ENCODE results near the gene PPP2R5A.
"Not testable (repeated sequence)": the region's sequence is repeated elsewhere in the genome, so short reads cannot be mapped to it uniquely, and the experiment has no call there.

The PPP2R5A gene

GRCh38 chr1:212302745-212303383 lies 17.7 kb downstream of the PPP2R5A start:
- no peak for FAIRE-seq

DNA sequence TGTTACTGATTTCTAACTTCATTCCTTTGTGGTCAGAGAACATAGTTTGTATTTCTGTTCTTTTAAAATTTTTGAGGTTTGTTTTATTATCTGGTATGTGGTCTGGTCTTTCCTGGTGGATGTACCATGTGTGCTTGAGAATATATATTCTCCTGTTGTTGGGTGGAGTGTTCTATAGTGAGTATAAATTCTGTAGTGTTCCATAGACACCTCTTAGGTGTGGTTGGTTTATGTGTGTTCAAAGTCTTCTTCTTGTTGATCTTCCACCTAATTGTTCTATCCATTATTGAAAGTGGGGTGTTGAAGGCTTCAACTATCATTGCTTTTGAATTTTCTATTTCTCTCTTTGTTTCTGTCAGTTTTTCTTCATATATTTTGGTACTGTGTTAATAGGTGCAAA lies 20.1 kb downstream of the PPP2R5A start:
- FAIRE-seq = no peak

DNA sequence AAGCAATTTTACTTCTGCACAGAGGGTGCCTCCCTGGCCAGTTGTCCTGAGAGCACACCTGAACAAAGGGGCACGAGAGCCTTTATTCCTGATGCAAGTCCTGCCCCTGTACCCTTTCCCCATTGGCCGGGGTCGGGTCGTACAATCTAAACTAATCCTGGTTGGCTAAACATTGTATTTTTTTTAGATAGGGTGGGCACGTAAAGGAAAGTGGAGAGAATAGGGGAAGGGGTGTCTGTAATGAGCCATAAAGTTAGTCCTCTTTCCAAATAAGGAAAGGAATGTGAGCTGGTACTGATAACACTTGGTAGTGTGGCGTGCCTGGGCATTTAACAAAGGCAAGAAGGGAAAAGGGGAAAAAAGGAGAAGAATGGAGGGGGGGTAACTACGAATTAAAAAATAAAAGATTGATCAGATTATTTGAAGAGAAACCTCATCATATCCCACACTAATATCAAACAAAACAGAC lies 20.8 kb downstream of the PPP2R5A start:
- FAIRE-seq = not testable (repeated sequence)

DNA sequence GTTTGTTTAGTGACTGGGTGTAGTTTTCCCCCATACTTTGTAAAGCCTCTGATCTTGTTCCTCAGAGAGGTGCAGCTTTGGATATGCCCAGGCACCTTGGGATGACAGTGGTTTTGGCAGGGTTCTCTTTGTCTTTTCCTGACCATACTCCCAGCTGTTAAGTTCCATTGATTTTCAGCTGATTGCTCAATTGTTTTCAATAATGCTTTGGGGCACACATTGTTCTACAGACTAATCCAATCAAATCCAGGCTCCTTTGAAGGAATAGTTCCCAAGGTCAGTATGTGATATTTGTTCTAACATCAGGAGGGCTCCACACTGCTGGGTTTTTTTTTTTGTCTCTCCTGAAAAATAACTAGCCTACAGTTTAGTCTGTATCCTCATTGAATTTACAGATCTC lies 24.8 kb downstream of the PPP2R5A start:
- no peak for FAIRE-seq

DNA sequence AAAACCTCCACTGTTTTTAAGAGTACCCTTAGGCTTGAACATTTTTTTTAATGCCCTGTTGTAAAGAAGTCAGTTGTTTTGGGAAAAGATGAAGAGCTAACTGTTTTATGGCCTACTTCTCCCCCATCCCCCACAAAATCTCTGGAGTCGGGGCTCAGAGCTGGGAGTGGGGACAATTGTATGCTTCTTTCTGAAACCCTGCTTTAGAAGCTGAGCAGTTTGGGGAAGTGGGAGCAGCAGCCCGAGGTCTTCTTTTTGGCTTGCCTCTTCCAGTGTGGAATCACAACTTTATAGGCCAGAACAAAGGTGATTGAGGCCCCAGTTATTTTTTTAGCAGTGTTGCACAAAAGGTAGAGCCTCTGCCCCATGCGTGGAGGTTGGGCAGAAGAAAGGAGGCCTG lies 25.2 kb downstream of the PPP2R5A start:
- FAIRE-seq = no peak

DNA sequence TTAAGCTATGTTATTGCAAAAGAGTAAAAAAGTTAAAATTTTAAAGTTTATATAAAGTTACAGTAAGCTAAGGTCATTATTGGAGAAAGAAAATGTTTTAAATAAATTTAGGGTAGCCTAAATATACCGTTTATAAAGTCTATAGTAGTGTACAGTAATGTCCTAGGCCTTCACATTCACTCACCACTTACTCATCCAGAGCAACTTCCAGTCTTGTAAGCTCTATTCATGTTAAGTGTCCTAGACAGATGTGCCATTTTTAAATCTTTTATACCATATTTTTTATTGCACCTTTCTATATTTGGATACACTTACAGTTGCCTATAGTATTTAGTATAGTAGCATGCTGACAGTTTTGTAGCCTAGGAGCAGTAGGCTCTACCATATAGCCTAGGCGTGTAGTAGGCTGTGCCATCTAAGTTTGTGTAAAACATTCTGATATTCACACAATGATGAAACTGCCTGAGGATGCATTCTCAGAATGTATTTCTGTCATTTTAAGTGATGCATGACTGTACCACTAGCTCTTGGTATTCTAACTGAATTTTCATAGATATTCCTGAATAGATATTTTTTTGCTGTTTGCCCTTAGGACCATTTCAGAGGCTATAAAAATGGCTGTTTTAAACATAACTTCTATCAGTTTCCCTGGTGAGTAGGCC lies 26.8 kb downstream of the PPP2R5A start:
- no peak for FAIRE-seq

DNA sequence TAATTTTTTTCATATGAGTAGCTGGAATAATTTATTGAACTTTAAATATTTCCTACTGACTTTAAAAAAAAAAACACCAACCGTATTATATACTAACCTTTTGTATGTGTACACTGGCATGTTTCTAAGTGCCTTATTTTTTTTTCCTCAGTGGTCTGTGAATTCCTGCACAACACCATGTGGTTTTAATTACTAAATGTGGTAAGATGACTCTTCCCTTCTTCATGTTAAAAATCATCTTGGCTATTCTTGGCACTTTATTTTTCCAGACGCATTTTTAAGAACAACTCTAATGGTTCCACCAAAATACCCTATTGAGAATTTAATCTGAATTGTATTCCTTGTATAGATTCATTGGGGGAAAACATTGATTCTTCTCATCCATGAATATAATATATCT lies 28.4 kb downstream of the PPP2R5A start:
- peak; percentile 57 for FAIRE-seq

DNA sequence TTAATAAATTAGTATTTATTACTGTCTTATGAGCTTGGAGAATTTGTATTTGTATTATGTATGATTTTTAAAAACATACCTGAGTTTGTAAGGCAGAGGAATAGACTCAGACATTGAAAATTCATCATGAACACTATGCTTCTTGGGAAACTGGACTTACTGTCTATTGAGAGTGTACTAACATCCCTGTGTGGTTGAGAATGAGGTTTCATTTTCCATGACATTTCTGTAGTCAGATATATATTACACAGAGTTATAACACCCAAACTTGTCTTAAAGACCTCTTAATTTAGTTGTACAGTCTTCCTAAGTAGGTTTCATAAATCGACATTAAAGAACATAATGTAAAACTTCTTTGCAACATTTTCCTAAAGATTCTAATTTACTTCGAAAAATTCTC lies 30.0 kb downstream of the PPP2R5A start:
- FAIRE-seq = no peak

- FAIRE-seq = no peak
Observed at GRCh38 chr1:212315907-212316306, 30.7 kb downstream of the PPP2R5A start.

DNA sequence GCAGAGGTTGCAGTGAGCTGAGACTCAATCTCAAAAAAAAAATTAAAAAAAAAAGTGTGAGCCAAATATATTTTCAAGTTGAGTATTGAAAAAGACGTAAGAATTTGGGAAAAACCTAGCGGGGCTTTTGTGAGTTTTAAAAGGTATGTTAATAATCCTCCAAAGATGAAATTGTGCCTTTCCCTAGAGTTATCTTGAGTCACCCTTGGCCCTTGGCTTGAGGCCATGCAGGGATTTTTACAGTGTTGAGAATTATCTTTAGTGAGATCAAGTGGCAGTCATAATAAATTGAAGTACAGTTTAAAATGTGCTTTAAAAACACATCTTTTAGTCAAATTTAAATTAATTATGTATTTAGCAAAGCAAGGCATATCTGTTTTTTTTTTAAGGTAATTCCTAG lies 32.7 kb downstream of the PPP2R5A start:
- no peak for FAIRE-seq

DNA sequence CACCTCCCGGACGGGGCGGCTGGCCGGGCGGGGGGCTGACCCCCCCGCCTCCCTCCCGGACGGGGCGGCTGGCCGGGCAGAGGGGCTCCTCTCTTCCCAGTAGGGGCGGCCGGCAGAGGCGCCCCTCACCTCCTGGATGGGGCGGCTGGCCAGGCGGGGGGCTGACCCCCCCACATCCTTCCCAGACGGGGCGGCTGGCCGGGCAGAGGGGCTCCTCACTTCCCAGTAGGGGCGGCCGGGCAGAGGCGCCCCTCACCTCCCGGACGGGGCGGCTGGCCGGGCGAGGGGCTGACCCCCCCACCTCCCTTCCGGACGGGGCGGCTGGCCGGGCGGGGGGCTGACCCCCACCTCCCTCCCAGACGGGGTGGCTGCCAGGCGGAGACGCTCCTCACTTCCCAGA lies 35.8 kb downstream of the PPP2R5A start:
- not testable (repeated sequence) for FAIRE-seq

- no peak for FAIRE-seq
Observed at GRCh38 chr1:212323066-212323465, 37.9 kb downstream of the PPP2R5A start.

GRCh38 chr1:212326541-212326940 lies 41.3 kb downstream of the PPP2R5A start:
- FAIRE-seq = no peak

- no peak for FAIRE-seq
Observed at GRCh38 chr1:212328248-212328647, 43.0 kb downstream of the PPP2R5A start.

GRCh38 chr1:212329105-212329504 lies 43.9 kb downstream of the PPP2R5A start:
- FAIRE-seq = no peak

- no peak for FAIRE-seq
Observed at GRCh38 chr1:212341090-212341489, 55.9 kb downstream of the PPP2R5A start.

- no peak for FAIRE-seq
Observed at GRCh38 chr1:212344905-212345304, 59.7 kb downstream of the PPP2R5A start.

DNA sequence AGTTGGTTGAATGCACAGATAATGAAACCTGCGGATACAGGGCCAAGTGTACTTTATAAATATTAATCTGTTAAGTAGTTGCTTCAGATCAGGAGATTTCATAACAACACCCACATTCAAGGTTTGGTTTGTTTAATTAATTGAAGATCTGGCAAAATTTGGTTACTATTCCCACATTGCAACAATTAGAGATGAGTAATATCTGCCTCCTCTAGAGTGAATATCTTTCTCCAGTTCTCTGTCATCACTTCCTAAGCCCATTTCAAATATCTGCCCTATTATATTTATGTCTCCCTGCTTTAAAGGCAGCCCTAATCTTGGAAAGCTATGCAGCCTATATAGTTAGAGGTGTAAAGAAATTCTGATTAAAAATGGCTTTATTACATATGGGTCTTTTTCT lies 61.4 kb downstream of the PPP2R5A start:
- FAIRE-seq = no peak

- FAIRE-seq = peak; percentile 37
Observed at GRCh38 chr1:212351588-212352362, 66.6 kb downstream of the PPP2R5A start.

- FAIRE-seq = no peak
Observed at GRCh38 chr1:212353181-212353580, 68.0 kb downstream of the PPP2R5A start.

GRCh38 chr1:212354464-212354863 lies 69.3 kb downstream of the PPP2R5A start:
- no peak for FAIRE-seq

DNA sequence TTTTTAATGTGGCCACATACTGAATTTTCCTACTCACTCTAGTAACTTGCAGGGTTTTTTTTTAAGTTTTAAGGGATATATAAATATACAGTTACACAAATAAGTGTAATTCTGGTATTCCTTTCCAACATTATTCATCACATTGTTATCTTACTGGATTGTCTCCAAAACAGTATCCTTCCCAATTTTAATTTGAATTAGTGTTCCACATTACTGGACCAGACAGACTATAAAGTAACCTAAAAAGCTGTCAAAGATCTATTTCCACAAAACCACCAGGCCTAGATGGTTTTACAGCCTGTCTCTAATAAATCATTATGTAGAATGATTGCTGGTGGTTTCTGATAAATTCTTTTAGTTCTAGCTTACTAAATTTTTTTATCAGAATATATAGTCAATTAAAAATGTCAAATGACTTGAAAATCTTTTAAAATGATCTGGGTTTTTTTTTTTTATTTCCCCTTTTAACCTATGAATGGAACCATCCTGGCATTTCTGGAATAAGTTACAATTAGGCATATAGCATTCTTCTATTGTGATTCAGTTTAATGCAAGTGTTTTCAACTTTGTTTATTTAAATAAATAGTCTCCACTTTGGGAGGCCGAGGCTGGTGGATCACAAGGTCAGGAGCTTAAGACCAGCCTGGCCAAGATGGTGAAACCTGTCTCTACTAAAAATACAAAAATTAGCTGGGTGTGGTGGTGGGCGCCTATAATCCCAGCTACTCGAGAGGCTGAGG lies 70.2 kb downstream of the PPP2R5A start:
- FAIRE-seq = no peak
